Activated CD8-positive, alpha-beta memory T cell treated with anti-CD3 and anti-CD28 coated beads for 4 hours (primary cell): ENCODE measurements around the gene ZNF831.

Source experiments
- DNase-seq, 2 donors: peaks; one replicate each; pipeline ENCODE4 v3.0.0-alpha.2; 2020; ENCODE audit warnings: low read depth in 2 of 2

The ZNF831 gene

DNA sequence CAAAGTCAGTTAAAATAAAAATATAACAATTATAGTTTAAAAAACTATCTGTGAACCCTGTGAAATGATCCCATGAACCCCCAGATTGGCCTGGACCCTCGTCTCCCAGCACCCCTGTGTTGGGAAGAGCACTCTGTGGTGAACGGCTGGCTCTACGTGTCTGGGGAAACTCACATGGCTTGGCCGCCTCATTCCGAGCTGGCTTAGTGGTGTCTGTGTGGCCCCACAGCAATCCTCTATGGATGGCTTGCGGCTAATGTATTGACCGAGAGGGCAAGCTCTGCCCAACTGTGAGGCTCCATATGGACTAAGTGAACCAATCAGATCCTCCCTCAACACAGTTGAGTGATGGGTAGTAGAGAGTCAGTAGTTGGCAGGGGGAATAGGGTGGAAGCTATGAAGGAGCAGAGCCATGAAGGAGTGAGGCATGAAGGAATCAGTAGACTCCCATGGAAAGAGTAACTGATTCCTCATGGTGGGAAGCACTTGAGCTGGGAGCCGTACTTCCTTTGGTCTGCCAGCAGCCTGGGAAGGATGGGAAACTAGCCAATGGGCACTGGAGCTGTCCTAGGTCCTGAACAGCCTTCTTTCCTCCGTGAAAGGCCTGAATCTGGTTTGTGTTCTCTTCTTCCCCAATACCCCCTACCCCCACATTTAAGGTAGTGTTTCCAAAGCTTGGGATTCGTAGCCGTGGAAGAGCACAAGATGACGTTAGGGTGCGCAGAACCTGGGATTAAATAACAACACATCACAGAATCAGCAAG, 21.6 kb upstream of the ZNF831 start:
- no peak for DNase-seq

DNA sequence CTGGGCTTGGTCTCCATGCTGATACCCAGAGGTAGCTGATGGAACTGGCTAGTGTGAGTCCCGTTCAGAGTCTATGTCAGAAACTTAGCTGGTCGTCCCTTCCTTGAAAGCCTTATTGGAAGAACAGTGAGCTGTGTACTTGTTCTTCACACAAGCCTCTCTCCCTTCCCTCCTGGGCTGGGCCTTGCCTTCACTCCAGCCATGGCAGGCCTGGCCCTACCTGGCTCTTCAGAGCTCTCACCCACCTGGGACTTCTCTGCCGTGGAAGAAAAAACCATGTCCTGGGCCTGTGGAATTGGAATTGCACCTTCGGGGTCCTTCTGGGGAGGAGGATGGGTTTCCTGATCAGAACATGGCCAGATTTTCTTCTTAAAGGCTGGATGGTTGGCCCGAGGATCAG, 20.3 kb upstream of the ZNF831 start:
- no peak for DNase-seq

DNA sequence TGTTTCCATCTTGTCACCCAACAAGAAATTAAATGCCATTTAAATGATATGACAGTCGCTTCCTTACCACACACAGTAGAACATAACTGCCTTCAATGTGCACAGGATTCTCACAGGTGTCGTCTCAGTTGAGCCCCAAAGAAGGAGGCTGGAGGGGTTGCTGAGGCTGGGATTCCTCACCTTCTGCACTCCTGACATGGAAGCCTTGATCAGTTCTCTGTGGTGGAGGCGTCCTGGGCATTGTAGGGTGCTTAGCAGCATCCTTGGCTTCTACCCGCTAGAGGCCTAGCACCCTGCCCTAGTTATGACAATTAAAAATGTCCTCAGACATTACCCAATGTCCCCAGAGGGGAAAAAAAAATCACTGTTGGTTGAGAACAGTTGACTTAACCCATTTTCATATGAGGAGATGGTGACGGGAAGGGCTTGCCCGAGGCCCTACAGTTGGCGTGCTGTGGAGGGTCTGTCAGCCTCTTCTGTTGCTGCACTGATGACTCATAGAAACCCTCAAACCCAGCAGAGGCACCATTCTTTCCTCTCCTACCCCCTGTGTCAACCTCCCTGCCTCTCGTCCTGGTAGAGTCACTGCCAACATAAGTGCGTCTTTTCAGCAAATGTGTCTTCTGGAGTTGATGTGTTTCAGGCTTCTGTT, 19.3 kb upstream of the ZNF831 start:
- peak; percentile 40 to 48 for DNase-seq

DNA sequence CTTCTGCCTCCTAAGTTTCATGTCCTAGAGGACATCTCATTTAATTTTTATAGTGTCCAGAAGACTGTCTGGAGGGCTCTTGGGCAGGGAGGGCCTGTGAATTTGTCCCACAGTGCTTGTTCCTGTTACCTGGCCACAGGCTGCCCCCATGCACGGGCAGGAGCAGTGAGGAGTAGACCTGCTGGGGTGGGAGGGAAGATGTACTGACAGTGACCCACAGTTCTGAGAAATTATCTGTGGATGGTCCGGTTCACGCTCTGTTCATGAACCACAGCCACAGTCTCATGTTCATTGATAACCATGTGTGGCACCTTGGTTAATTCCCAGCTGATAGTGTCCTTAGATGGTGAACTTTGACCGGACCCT, 18.8 kb upstream of the ZNF831 start:
- no peak for DNase-seq

DNA sequence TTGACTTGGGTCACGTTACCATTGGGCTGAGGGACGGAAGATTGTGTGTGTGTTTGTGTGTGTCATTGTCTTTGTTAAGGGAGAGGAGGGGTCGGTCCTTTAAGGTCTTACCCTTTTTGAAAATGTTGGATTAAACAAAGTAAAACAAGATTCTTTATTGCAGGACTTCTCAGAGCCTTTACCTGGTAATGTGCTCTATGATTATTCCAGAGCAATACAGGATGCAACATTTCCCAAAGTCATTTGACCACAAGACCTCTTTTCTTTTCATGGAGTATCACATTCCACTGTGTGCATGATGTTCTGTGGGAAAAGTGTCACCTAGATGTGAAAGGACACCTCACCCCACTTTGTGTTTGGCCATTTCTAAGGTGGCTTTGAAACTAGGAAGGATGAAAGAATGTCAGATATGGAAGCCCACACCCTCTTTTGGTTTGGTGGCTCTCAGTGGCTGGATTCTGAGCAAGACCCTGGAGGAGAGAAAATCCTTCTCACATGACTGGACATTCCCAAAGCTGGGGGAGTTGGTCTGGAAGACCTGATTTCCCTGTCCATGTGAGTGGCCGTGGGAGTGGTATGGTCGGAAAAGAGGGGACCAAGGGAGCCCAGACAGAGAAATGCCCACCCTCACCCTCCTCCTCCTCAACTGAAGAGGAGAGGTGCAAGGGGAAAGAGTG, 18.2 kb upstream of the ZNF831 start:
- DNase-seq, result no peak

DNA sequence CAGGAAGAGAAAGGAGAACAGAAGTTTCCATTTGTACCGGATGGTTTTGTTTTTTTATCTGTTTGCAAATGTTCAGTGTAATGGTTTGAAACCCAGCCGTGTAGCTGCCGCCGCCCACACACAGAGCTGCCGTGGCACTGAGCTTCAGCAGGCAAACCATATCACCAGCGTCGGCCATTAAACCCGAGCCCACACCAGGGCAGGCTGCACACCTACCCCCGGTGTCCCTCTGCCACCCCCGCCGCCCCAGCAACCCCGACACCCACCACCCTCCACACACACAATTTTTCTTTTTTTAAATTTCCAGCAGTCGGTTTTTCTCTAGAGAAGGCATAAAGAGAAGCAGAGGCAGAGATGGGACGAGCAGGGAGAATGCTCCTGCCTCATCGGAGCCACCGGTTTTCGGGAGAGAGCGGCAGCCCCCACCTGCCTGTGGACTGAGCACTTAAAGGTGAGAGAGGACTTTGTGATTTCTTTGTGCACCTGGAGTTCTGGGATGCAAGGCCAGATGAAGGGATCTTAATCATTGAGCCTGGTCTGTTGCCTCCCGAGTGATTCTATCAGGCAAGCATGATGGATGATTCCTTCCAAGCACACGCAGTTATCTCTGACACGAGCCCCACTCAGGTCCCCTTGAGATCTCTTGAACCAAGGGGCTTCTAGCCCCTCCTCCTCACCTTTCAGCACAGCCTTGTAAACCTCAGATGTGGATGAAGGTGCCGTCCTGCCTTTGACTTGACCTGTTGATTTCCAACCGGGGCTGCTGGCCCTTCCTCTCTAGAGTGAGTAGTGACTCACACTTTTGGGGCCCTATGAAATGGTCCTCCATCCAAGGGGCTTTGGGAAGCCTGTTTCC, 17.5 kb upstream of the ZNF831 start:
- DNase-seq, result peak; percentile 53

DNA sequence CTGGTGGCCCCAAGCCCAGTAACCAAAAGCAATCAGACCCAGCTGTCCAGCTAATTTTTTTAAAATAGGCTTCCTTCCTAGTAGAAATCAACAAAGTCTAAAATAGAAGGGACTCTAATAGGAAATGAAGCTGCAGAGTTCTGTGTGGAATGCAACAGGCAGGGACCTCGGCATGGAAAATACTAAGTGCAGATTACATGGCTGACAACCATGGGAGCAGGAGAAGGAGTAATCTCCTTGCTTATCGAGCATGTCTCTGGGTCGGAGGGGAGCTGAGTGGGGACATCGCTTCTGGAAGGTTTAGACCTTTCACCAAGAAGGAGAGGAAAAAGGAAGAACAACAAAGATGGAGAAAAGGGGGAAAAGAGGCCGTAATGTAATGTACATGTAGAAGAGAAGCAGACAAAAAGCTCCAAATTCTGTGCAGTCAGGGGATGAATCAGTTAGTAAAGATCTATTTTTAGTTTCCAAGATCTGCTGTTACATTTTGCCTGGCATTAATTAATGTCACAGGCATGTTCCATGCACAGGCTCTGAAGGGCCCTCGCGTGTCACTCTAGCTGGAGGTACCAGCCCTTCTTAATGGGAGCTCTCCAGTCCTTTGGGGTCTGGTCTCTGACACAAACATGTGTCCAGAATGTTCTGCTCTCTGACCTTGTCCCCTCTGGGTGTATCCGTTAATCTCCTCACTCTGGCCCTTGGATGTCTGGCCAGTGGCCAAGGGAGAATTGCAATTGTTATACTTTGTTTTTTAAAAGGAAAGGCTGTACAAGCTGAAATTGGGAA, 16.6 kb upstream of the ZNF831 start:
- no peak for DNase-seq

DNA sequence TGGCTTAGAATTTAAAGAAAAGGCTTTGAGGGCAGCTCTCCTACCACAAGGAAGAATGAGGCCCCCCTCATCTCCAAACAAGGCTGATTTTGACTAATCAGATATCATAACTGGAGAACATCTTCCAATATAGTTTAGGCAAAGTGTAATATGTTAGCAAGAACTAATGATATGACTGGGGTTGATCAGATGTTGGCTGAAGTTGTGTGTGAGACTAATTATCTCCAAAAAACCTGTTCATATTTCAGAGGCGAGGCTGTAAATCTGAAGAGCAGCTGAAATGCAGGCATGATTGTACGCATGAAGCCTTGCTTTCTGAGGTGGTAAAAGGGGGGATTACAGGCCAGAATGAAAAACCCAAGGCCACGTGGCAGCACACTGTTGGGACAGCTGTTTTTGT, 16.0 kb upstream of the ZNF831 start:
- no peak for DNase-seq

DNA sequence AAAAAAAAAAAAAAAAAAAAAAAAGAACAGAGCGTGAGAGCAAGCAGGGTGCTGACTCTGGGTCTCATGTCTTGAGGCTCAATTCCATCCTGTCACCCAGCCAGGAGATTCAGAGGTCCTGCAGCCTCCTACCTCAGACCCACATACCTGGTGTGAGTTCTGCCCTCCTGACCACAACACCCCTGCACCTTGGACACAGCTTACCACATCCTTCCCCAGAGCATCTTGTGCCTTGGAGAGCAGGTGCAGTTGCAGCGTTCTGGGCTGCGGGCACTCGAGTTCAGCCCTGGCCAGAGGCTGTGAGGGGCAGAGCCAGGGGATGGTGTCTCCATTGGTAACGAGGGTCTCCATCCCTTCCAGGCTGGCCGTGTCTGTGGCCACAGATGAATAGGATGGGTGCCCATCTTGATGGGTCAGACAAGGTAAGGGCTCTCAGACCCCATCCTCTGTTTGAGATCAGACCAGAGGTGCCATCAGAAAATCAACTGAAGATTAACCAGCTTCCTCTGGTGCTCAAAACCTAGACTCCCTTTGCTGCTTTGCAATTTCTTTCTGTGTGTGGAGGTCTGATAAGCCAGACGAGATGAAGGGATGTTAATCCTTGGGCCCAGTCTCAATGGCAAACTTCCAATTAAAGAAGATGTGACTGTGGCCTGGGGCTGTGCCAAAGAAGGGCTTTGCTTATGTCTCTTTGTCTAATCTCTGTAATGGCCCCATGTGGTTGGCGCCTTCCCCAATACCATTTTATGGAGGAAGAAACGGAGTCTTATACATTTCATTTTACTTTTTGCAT, 14.7 kb upstream of the ZNF831 start:
- no peak for DNase-seq

DNA sequence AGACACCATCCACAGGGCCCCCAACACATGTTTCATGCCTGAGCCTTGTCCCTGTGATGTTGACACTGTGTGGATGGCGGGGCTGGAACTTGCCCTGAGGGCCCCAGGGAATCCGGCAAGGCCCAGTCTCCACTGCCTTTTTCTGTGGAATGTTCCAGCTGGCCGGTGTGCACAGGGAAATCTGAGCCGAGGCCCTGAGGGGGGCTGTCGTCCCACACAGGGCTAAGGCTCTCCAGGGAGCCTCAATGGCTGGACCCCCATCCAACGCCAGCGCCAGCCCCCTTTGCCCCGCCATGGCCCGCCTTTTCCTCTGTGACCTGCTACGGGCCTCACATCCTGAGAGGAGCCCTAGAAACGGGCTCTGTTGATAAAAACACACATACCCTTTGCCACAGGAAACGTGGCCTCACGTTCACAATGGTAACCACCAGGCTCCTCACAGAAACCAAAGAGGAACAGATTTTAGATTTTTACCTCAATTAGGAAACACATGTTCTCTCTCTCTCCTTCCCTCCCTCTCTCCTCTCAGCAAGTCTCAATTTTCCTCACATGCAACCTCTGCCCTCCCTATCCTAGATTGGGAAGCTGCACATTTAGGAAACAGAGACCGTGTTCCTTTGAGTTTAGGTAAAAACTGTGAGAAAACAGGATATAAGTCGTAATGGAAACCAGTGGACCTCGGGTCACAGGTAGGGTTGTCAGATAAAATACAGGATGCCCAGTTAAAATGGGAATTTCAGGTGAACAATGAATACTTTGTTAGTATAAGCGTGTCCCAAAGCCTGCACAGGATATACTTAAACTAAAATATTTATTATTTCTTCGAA, 13.7 kb upstream of the ZNF831 start:
- DNase-seq, result peak; percentile 27 to 42

DNA sequence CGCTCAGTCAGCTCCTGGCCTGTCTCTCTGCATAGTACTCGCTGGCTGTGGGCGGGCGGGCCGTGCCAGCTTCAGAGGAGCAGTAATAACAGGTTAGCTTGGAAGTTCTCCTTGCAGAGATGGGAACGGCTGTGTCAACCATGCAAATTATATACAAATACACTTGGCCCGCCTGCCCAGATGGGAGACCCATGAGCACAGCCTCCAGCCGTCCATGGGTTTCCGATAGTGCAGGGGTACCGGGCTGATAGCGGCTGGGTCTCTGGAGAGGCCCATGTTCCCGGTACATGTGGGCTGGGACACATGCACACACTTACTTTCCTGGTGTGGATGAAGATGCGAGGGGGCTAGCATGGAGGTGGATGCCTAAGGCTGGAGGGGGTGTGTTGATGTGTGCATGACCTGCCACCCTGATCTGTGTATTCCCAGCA, 12.8 kb upstream of the ZNF831 start:
- DNase-seq, result no peak

DNA sequence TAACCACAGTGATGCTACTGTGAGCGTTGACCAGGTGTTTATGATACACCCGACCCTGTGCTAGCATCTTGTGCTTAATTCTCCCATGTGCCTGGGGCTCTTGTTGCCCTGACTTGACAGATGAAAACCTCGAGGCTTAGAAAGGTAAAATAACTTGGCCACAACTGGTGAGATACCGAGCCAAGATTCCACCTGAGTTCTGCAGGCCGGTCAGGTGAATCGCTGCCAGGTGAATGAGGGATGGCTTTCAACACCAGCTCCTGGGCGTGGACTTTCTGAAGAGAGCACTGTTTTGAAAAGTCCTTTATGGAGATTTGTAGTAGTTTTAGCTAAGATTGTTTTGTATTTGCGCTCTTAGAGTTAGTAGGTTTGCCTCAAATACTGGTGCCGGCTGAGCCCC, 12.2 kb upstream of the ZNF831 start:
- DNase-seq, result no peak

DNA sequence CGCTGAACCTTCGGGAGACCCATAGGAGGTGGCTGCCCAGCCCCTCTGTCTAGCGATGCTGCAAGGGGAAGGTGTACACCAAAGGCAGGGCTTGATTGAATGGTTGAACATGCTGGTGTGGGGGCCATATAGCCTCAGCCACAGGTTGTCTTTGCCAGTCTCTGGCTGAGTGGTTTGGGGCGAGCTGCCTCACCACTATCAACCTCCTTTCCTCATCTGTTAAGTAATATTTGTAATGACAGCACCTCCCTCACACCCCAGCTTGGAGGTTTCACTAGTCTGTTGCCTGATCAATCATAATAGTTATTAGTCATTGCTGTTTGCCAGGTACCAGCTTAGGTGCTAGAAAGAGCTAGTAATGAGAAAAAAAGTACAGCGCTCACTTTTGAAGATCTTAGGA, 11.8 kb upstream of the ZNF831 start:
- DNase-seq, result no peak

DNA sequence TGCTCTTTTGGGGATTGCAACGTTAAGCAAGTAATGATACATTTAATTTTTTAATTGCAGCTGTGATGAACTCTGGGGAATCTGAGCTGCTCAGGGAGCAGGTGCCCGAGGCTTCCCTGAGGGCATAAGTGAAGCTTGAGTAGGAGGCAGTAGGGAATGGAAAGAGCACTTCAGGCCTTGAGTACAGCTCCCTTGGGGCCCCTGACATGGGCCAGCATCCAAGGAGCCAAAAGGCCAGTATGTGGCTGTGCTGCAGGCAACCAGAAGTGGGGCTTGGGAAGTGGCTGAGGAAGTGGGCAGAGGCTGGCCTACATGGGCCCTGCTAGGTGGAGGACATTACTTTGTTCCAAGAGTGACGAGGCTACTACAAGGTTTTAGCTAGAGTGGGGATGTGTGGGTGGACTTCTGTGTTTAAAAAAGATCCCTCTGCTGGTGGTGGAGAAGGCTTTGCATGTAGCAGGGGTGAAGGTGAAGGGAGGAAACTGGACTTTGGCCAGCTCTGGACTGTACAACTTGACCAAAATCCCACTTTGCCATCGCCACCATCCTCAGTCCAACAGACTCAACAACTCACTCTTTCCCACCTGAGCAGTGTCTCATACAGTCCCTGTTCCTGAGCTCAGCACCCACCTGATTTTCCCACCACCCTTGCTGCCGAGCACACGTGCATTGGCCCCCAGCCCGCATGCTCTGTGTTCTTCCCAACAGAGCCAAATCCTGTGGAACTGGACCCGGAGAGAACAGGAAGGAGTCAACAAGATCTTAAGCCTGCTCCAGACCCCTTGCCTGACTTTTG, 10.9 kb upstream of the ZNF831 start:
- DNase-seq, result no peak

DNA sequence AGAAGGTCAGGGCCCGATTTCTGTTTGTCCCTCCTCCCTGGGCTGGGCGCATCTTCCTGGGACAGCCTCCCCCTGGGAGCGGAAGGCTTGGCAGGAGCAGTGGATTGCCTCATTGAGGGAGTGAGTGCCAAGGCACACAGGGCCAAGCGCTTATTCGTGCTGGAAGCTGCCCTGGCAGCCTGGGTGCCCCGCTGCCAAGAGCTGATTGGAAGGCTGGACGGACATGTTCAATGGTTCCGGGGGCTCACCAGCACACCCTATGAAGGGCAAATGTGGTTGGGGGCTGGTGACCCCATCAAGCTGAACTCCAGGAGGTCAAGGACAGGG, 10.3 kb upstream of the ZNF831 start:
- no peak for DNase-seq

DNA sequence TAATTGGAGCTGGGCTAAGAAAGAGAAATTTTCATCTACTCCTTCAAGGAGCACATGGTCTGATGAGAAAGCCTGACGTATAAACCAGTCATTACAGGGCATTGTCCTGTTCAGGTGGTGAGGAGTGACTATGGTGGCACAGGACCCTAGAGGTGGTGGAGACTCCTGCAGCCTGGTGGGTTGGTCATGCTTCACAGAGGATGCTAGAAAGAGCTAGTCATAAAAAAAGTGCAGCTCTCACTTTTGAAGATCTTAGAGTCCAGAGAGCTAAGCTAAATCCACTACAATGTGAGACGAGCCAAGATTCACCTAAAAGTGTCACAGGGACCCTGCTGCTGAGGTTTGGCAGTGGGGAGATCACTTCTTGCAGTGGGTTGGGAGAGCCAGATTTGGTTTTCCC, 9.8 kb upstream of the ZNF831 start:
- DNase-seq, result no peak

DNA sequence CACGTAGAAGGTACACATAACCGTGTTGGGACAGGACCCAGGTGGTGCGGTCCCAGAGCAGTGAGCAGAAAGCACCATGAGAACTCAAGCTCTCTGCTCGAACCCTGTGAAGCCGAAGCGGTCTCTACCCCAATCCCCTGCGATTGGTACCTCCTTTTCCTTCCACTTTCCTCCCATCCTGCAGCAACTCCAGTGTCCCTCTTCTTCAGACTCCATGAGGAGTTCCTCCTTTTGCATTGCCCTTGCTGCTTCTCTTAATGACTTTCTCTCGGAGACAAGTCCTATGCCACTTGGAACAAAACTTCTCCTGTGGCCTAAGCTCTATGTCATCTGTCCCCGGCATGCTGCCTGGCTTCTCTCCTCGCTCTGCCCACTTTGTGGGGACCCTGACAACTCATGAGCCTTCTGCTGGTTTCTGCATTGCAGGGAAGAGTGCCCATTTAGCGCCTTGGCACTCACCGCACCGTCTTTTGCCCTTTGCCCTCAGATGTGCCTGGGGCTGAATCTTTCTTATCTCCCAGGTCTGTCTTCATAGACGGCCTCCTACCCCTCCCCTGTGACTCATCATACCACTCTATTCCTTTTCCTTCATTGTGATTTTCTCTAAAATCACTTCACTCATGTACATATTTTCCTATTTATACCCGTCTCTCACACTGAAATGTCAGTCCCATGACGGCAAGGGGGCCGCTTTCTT, 9.2 kb upstream of the ZNF831 start:
- no peak for DNase-seq

DNA sequence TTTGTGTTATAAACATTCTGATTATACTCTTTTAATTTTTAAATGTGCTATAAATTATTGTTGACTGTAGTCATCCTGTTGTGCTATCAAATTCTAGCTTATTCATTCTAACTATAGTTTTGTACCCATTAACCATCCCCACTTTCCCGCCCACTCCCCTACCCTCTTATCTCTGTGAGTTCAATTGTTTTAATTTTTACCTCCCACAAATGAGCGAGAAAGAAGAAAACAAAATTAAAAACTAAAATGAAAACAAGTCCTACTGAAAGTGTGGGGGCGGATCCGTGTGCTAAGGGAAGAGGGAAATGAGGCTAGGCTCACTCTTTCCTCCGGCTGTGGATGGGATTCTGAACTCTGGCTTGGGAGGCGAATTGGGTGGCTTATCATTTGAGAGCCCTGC, 6.6 kb upstream of the ZNF831 start:
- DNase-seq, result no peak
